ENCODE results near the gene CFAP45. TPM values are rescaled to one million over a fixed set of nuclear protein-coding genes. Genes with fewer than 3 reads are reported as not detected.

The CFAP45 gene
- total and polyA plus RNA-seq, 8 donors: 0.16 to 1.5 (median 0.44) TPM; not detected in 2

DNA sequence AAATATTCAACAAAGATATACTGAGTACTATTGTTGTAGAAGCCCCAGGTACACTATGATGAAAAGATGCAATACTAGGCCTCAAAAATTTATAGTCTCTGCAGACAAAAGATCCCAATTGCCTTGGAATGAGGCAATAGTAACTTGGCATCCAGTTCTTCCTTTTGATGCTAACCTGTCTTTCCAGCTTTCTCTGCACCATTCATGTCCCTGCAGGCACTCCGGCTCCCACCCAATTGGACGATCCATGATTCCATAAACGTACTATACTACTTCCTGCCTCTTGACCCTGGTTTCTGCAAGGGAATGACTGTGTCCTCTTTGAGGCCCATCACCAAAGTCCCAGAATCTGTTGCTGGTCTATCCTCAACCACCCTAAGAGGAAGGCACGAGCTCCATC lies 33.4 kb upstream of the CFAP45 start:
- 78 to 86% methylated on average over 4 of the region's 4 CpGs for WGBS, 2 donors

DNA sequence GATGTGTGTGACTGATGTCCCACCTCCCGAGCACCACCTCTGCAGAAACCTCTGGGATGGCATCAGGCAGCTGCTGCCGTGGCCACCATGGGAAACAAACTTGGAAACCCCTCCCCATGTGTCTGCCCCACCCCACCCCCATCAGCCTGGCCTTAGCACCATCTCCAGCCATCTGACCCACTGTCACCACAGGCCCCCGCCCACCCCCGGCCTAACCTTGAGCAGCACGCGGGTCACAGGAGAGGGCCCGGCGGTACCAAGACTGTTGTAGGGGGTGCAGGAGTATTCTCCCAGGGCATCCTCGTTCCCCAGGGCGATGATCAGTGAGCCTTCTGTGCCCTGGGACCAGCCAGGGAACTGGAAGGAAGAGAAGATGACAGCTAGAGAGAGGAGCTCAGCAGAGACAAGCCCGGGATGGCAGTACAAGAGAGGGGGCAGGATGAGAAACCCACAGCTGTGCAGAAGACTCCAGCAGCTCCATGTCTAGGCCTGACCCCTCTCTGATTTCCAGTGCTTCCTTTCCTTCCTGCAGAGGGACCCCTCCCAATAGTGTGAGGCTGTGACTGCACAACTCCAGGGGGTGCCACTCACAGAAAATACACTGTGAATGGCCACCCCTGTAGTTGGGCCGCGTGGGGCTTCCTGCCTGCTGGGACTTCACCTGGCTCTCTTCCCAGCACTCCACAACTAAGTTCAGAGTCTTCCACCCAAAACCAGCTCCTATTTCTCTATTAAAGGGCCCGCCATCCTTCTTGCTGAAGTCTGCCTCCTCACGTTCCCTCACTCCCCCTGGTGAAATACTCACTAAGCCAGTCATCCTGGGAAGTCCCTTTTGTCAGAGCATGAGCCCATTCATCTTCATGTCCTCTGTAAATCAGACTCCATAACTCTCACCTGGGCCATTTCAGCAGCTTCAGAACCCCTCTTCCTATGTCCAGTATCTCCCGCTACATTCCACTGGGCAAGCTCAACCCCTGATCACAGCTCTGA lies 32.6 kb upstream of the CFAP45 start:
- WGBS, 2 donors: 69 to 74% methylated on average over 15 to 16 of the region's 16 CpGs
- H3K9me3 ChIP-seq: no peaks in the 10 kb centered on the region
- DNase-seq: peak in 2 of 6 donors; percentile 55 to 56
- H3K4me1 ChIP-seq: no peaks in the 10 kb centered on the region
- no peak for ATAC-seq
- no peak overlapping the region for H3K27ac ChIP-seq
- intact Hi-C loops (cut with DNase I): no loop called here
- H3K4me3 ChIP-seq: no peak overlapping the region
- no peaks in the 10 kb centered on the region for H3K36me3 ChIP-seq
- FAIRE-seq: no peak
- TF ChIP-seq, protein P1, sequence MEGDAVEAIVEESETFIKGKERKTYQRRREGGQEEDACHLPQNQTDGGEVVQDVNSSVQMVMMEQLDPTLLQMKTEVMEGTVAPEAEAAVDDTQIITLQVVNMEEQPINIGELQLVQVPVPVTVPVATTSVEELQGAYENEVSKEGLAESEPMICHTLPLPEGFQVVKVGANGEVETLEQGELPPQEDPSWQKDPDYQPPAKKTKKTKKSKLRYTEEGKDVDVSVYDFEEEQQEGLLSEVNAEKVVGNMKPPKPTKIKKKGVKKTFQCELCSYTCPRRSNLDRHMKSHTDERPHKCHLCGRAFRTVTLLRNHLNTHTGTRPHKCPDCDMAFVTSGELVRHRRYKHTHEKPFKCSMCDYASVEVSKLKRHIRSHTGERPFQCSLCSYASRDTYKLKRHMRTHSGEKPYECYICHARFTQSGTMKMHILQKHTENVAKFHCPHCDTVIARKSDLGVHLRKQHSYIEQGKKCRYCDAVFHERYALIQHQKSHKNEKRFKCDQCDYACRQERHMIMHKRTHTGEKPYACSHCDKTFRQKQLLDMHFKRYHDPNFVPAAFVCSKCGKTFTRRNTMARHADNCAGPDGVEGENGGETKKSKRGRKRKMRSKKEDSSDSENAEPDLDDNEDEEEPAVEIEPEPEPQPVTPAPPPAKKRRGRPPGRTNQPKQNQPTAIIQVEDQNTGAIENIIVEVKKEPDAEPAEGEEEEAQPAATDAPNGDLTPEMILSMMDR (IDR thresholded peaks at IDR 0.05): no peak
- no peaks in the 10 kb centered on the region for H3K27me3 ChIP-seq

More for the DNA sequence above, 33.4 kb upstream of the CFAP45 start:
- intact Hi-C loops (cut with DNase I): no loop called here
- Histone ChIP-seq H3K4me3 (no peak overlapping the region), H3K27ac (no peak overlapping the region), H3K36me3 (no peaks in the 10 kb centered on the region), H3K4me1 (no peaks in the 10 kb centered on the region), H3K9me3 (no peaks in the 10 kb centered on the region), H3K27me3 (no peaks in the 10 kb centered on the region)
- DNase-seq (no peak), ATAC-seq (no peak), FAIRE-seq (no peak)
- TF ChIP-seq, protein P1 (IDR thresholded peaks at IDR 0.05): no peak

DNA sequence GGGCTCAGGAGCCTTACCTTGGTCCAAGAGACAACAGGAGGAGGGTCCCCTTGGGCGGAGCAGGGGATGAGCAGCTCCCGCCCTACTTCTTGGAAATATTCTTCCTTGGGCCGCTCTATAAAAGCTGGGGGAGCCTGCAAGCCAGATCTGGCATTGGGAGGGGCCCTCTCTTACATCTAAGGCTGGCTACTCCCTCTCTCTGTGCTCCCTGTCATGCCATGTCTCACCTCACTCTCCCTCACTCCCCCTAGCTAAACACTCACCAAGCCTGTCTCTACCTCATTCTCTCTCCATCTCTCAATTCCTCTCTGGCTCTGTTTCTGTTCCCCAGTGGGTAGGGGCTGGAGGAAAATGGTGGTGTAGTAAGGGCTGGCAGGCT lies 31.8 kb upstream of the CFAP45 start:
- H3K4me3 ChIP-seq: no peak overlapping the region
- H3K36me3 ChIP-seq: no peaks in the 10 kb centered on the region
- H3K27ac ChIP-seq: no peak overlapping the region
- no peak for ATAC-seq
- H3K9me3 ChIP-seq: no peaks in the 10 kb centered on the region
- no peak for DNase-seq
- TF ChIP-seq, protein P1 (IDR thresholded peaks at IDR 0.05): no peak
- no peak for FAIRE-seq
- intact Hi-C loops (cut with DNase I): no loop called here
- peaks cover 0 to 2% (median under 1%) of the 10 kb centered on the region in 3 donors for H3K4me1 ChIP-seq
- 96 to 97% methylated on average over 3 of the region's 3 CpGs for WGBS, 2 donors
- H3K27me3 ChIP-seq: no peaks in the 10 kb centered on the region

DNA sequence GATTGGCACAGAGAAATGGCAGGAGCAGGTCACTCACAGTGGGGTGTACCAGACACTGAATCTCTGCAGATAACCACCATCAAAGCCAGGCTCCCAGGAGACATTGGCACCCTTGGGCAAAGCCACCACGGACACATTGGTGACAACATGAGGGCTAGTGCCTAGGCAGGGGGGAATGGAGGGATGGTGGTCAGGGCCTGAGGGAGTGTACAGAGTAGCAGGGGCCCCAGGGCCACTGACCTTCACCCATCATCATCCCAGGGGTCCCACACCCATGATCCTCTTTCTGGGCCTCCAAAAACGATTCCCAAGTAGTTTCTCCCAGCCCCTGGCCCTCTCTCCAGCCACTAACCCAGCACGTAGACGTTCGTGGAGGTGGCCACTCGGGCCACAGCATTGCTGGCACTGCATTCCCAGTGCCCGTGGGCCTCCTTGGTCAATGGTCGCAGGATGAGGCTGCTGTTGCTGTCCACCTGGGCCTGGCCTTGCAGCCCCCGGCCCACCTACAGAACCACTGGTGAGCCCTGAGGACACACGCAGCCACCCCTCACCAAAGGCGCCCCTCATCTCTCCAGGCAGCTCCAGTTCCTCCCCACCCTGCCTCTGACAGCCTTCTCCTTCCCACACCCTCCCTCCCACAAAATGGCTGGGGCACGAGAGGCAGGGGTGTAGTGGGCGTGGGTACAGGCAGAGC lies 31.3 kb upstream of the CFAP45 start:
- TF ChIP-seq, protein P1 (IDR thresholded peaks at IDR 0.05): no peak
- DNase-seq: peak in 2 of 6 donors; percentile 41 to 55
- no peaks in the 10 kb centered on the region for H3K27me3 ChIP-seq
- H3K27ac ChIP-seq: no peak overlapping the region
- H3K9me3 ChIP-seq: no peaks in the 10 kb centered on the region
- FAIRE-seq: no peak
- H3K4me3 ChIP-seq: no peak overlapping the region
- no peaks in the 10 kb centered on the region for H3K36me3 ChIP-seq
- intact Hi-C loops (cut with DNase I): no loop called here
- no peak for ATAC-seq
- peaks cover 4 to 6% (median 5%) of the 10 kb centered on the region in 3 donors for H3K4me1 ChIP-seq
- WGBS, 2 donors: 86 to 93% methylated on average over 13 of the region's 13 CpGs
